ENCODE data around the gene GPR37L1. TPM values are rescaled to one million over a fixed set of nuclear protein-coding genes. Genes with fewer than 3 reads are reported as not detected.

The GPR37L1 gene
- polyA plus RNA-seq, 1 experiment: not detected

DNA sequence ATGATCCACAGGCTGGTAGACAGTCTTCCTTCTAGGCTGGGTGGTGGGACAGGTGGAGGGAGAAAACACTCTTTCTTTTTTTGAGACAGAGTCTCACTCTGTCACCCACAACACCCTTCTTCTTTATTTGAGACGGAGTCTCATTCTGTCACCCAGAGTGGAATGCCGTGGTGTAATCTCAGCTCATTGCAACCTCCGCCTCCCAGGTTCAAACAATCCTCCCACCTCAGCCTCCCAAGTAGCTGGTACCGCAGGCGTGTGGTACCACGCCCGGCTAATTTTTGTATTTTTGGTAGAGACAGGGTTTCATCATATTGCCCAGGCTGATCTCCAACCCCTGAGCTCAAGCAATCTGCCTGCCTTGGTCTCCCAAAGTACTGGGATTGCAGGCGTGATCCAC lies 2.9 kb downstream of the GPR37L1 start:
- TF ChIP-seq, protein P1, sequence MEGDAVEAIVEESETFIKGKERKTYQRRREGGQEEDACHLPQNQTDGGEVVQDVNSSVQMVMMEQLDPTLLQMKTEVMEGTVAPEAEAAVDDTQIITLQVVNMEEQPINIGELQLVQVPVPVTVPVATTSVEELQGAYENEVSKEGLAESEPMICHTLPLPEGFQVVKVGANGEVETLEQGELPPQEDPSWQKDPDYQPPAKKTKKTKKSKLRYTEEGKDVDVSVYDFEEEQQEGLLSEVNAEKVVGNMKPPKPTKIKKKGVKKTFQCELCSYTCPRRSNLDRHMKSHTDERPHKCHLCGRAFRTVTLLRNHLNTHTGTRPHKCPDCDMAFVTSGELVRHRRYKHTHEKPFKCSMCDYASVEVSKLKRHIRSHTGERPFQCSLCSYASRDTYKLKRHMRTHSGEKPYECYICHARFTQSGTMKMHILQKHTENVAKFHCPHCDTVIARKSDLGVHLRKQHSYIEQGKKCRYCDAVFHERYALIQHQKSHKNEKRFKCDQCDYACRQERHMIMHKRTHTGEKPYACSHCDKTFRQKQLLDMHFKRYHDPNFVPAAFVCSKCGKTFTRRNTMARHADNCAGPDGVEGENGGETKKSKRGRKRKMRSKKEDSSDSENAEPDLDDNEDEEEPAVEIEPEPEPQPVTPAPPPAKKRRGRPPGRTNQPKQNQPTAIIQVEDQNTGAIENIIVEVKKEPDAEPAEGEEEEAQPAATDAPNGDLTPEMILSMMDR (IDR thresholded peaks at IDR 0.05; ENCODE audit: low read depth, low read length): no peak
- no peaks in the 10 kb centered on the region; the same call in 1 of the 2 replicates for H3K9me3 ChIP-seq (ENCODE audit: control insufficient read depth, insufficient read depth, low read length)
- peaks cover 26% of the 10 kb centered on the region for H3K27me3 ChIP-seq (ENCODE audit: control insufficient read depth, insufficient read depth, low read length)
- H3K4me3 ChIP-seq (ENCODE audit: low read depth, low read length): no peak overlapping the region
- DNase-seq (ENCODE audit: low read depth, low spot score): no peak
- no peak overlapping the region for H3K27ac ChIP-seq (ENCODE audit: low read depth, low read length)
- POLR2A ChIA-PET: no interaction called here
- CTCF ChIA-PET: interaction anchor here (0.8 to 7.1 kb wide), 2 partner anchors 9 to 125 kb away, joined by 3 to 43 read pairs; no protein-coding TSS in a partner anchor

DNA sequence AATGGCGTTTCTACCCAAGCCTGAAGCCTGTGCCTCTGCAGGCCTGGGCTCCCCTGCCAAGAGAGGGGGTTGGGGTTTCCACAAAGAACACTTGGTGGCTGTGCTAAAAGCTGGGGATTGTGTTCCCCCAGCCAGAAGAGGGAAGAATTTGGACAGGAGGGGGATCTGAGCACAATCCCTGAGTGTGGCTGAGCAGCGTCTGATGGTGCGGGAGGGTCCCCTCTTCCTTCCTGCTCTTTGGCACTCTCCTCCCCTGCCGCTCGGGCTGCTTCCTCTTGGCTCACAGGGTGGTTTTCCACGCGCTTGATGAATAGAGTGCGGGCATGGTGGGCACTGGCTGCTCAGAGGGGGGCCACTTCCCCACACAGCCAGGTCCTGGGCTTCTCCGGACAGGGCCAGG lies 3.7 kb downstream of the GPR37L1 start:
- Histone ChIP-seq H3K9me3 (ENCODE audit: control insufficient read depth, insufficient read depth, low read length) (no peaks in the 10 kb centered on the region; the same call in 1 of the 2 replicates), H3K4me3 (ENCODE audit: low read depth, low read length) (no peak overlapping the region), H3K27ac (ENCODE audit: low read depth, low read length) (no peak overlapping the region), H3K27me3 (ENCODE audit: control insufficient read depth, insufficient read depth, low read length) (peaks cover 24% of the 10 kb centered on the region)
- DNase-seq (ENCODE audit: low read depth, low spot score): no peak
- TF ChIP-seq, protein P1 (IDR thresholded peaks at IDR 0.05; ENCODE audit: low read depth, low read length): no peak
- POLR2A ChIA-PET: no interaction called here
- CTCF ChIA-PET: interaction anchor here (7.1 kb wide), 1 partner anchor 8 kb away, joined by 43 read pairs; no protein-coding TSS in a partner anchor

DNA sequence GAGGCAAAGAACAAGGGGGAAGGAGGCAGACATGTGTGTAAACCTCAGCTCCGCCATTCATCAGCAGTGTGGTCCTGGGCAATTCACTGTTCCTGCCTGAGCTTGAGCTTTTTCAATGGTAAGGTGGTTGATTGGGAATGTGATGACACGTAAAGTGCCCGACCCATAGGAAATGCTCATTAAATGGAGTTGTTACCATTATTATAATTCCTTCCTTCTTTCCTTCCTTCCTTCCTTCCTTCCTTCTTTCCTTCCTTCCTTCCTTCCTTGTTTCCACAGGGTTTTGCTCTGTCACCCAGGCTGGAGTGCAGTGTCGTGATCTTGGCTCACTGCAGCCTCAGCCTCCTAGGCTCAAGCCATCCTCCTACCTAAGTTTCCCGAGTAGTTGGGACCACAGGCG lies 4.3 kb downstream of the GPR37L1 start:
- TF ChIP-seq, protein P1 (IDR thresholded peaks at IDR 0.05; ENCODE audit: low read depth, low read length): no peak
- POLR2A ChIA-PET: no interaction called here
- CTCF ChIA-PET: interaction anchor here (7.1 kb wide), 1 partner anchor 7 kb away, joined by 43 read pairs; no protein-coding TSS in a partner anchor
- no peak overlapping the region for H3K4me3 ChIP-seq (ENCODE audit: low read depth, low read length)
- no peak overlapping the region for H3K27ac ChIP-seq (ENCODE audit: low read depth, low read length)
- no peak for DNase-seq (ENCODE audit: low read depth, low spot score)
- H3K9me3 ChIP-seq (ENCODE audit: control insufficient read depth, insufficient read depth, low read length): no peaks in the 10 kb centered on the region; the same call in 1 of the 2 replicates
- H3K27me3 ChIP-seq (ENCODE audit: control insufficient read depth, insufficient read depth, low read length): peaks cover 23% of the 10 kb centered on the region

DNA sequence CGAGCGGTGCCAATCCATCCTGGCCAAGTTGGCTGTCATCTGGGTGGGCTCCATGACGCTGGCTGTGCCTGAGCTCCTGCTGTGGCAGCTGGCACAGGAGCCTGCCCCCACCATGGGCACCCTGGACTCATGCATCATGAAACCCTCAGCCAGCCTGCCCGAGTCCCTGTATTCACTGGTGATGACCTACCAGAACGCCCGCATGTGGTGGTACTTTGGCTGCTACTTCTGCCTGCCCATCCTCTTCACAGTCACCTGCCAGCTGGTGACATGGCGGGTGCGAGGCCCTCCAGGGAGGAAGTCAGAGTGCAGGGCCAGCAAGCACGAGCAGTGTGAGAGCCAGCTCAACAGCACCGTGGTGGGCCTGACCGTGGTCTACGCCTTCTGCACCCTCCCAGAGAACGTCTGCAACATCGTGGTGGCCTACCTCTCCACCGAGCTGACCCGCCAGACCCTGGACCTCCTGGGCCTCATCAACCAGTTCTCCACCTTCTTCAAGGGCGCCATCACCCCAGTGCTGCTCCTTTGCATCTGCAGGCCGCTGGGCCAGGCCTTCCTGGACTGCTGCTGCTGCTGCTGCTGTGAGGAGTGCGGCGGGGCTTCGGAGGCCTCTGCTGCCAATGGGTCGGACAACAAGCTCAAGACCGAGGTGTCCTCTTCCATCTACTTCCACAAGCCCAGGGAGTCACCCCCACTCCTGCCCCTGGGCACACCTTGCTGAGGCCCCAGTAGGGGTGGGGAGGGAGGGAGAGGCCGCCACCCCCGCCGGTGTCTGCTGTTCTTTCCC lies 5.3 kb downstream of the GPR37L1 start:
- H3K27ac ChIP-seq (ENCODE audit: low read depth, low read length): no peak overlapping the region
- TF ChIP-seq, protein P1 (IDR thresholded peaks at IDR 0.05; ENCODE audit: low read depth, low read length): no peak
- H3K27me3 ChIP-seq (ENCODE audit: control insufficient read depth, insufficient read depth, low read length): peaks cover 22% of the 10 kb centered on the region
- no peaks in the 10 kb centered on the region; the same call in 1 of the 2 replicates for H3K9me3 ChIP-seq (ENCODE audit: control insufficient read depth, insufficient read depth, low read length)
- ChIA-PET POLR2A (no interaction called here), CTCF (no interaction called here)
- no peak overlapping the region for H3K4me3 ChIP-seq (ENCODE audit: low read depth, low read length)
- DNase-seq (ENCODE audit: low read depth, low spot score): no peak

All from AG04450 (cell line).